Umbilical cord (tissue), 2 donors: ENCODE data around the gene CDH4. TPM values are rescaled to one million over a fixed set of nuclear protein-coding genes. Genes with fewer than 3 reads are reported as not detected.
"Not testable (repeated sequence)": the region's sequence is repeated elsewhere in the genome, so short reads cannot be mapped to it uniquely, and the experiment has no call there.

Experiments
- DNase-seq: peaks from one replicate; pipeline ENCODE4 v3.0.0-alpha.2; 2015; ENCODE audit warnings: low spot score
- total RNA-seq: library from RNA; depleted of rRNA; stranded (reverse); fragments of >200 nt; gene quantifications from one replicate; pipeline ENCODE4 v1.2.3, GENCODE V29; 2014; ENCODE audit warnings: low replicate concordance; ENCODE audit not compliant: insufficient read depth

Gene CDH4
- total RNA-seq, 1 donor from 2014 or later, result 0.48 TPM

- DNase-seq, result no peak
Observed at GRCh38 chr20:61253640-61254511, 1.8 kb downstream of the CDH4 start.

DNA sequence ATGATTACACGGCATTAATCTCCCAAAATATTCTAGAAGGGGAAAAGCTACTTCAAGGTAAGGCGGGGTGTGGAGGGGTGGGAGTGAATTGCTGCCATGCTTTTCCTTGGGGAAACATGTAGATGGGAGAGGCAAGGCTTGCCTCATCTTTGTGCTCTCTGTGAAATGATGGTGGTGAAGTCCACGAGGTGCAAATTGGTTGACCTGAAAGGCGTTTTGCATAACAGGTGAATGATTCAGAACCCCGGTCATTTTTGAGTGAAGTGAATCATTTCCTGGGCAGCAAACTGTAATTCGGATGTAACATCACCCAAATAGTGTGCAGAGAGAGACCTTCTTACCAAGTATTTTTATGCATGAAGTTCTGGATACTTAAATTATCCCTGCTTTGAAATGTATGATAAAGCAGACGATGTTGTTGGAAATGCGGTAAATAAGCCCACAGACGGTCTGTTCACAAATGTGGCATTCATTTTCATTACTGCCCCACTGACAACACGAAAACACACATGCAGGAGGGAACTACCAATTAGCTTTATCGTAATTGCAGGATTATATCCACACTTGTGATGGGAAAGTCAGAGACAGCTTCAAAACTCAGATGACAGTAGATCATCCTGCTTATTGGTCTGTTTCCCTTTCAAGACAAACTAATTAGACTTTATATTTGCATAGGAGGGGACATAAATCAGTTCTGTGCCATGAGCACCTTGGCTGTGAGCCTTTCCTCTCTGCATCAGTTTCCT lies 3.0 kb downstream of the CDH4 start:
- DNase-seq, result no peak

GRCh38 chr20:61256365-61256764 lies 4.3 kb downstream of the CDH4 start:
- DNase-seq, result no peak

- DNase-seq, result no peak
Observed at GRCh38 chr20:61256824-61257223, 4.8 kb downstream of the CDH4 start.

GRCh38 chr20:61257611-61258010 lies 5.5 kb downstream of the CDH4 start:
- DNase-seq, result no peak

DNA sequence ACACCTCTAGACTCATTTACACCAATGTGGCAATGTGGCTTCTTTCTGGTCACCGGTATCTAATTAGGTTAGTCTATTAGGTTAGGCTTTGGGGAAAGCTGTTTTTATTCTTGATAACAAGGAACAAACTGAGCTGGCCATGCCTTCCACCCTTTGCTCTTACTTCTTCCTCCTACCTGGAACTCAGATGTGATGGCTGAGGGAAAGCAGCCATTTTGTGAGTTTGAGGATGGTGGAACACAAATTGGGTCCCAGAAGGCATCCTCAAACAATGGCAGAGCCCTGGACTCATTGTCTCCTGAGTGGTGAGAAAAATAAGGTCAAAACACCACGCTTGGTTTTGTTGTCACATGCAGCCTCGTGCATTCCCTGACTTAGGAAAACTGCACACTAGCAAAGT lies 7.7 kb downstream of the CDH4 start:
- DNase-seq, result no peak

GRCh38 chr20:61260905-61261304 lies 8.8 kb downstream of the CDH4 start:
- DNase-seq, result no peak

- DNase-seq, result no peak
Observed at GRCh38 chr20:61262036-61262435, 10.0 kb downstream of the CDH4 start.

DNA sequence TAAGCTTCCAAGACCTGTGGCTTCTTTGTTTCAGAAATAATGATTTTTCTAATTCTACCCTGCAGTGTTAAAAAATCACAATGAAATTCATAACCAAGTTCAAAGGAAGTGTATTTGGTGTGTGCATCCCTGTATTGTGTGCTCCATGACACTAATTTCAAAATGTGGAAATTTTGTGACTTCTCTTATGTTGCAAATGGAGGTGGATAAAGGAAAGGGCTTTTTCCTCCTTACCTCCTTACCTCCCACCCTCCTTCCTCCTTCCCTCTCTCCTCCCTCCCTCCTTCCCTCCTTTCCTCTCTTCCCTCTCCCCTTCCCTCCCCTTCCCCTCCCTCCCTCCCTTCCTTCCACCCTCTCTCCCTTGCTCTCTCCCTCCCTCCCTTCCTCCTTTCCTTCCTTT lies 10.5 kb downstream of the CDH4 start:
- no peak for DNase-seq

- no peak for DNase-seq
Observed at GRCh38 chr20:61263084-61263695, 11.1 kb downstream of the CDH4 start.

DNA sequence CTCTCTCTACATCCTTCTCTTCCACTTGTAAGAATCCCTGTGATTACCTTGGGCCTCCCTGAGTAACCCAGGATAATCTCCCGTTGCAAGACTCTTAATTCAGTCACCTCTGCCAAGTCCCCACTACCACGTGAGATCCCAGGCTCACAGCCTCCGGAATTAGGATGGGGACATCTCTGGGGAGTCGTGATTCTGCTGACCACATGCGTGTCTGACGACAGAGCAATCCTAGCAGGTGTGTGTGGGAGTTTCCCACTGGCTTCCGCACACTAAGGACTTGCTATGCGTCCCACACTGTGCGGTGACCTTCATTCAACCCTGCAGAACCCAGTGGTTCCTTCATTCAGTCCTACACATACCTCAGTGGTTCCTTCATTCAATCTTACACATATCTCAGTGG lies 11.9 kb downstream of the CDH4 start:
- DNase-seq, result no peak

DNA sequence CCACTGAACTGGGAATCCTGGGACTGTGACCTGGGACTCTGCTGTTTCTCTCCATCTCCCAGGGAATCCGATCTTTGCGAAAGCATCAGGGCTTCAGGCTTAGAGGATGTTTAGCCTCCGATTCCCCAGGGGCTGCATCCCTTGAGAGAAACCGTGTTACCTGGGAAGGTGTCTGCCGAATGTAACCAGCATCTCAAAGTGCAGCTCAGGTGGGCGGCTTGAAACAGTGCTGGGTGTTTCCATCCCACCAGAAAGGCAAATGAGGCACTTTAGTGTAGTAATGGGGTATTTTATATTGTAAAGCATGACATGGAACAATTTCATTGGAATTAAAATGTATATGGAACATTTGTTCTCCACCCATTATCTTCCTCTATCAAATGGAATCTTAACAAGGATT lies 15.2 kb downstream of the CDH4 start:
- no peak for DNase-seq

DNA sequence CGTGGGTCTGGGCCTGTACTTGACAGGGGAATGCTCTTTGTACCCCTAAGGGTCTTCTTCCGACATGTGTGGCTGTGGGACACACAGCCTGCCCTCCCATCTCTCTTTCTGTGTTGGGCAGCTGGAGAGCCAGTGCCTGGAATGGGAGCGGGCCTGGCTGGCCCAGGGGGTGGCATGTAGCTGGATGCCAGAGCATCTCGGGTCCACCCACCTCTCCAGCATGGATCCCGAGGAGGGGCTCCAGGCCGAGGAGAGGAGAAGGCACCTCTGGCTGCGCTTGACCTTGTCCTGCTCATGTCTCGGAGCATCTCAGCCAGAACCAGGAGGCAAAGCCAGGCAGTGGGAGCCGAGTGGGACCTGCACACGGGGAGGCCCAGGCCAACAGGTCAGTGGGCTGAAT lies 16.0 kb downstream of the CDH4 start:
- DNase-seq, result no peak

DNA sequence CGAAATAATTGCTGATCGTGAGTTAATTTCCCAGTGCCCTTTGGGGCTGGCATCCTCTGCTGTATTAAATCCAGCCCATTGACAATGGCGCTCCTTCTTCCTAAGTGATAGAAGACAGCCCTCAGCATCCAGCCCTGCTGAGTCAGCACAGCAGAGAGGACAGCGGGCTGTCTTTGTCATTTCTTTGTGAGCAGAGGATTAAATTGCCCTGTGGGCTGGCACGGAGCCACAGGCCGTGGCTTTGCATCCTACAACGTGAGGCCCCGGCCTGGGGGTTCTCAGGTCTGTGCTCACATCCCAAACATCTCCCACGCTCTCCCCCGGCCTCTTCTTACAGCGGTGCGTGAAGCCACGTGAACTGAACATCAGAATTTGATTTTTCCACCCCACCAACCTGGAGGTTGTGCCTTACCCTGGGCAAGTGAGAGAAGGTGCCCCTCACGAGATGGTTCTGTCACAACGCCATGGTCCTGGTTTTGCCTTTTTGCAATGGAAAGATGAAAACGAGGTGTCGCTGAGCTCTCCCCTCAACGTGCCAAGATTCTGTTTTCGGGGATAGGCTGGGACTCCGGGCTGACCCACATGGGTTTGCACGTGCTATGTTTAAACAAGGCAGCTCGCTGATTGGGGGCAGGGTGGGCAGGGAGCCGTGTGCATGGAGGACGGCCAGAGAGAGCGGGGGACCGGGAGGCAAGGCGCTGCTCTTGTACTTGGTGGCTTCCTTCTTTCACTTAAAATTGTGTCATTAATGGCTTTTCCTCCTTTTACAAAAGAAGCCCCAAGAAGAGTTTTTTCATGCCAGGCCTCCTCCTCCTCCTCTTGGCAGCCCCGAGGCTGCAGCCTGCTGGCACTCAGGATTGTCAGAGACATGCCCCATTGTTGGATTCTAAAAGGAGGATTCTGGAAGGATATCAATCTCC lies 19.5 kb downstream of the CDH4 start:
- no peak for DNase-seq

GRCh38 chr20:61273024-61273423 lies 21.0 kb downstream of the CDH4 start:
- not testable (repeated sequence) for DNase-seq

- DNase-seq, result not testable (repeated sequence)
Observed at GRCh38 chr20:61273666-61274065, 21.6 kb downstream of the CDH4 start.

DNA sequence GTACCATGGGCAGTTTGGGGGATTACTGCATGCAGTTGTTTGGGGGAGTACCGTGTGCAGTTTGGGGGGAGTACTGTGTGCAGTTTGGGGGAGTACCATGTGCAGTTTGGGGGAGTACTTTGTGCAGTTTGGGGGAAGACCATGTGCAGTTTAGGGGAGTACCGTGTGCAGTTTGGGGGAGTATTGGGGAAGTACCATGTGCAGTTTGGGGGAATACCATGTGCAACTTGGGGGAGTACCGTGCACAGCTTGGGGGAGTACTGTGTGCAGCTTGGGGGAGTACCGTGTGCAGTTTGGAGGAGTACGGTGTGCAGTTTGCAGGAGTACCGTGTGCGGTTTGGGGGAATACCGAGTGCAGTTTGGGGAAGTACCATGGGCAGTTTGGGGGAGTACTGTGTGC lies 22.3 kb downstream of the CDH4 start:
- DNase-seq, result no peak

- no peak for DNase-seq
Observed at GRCh38 chr20:61278296-61278695, 26.2 kb downstream of the CDH4 start.

DNA sequence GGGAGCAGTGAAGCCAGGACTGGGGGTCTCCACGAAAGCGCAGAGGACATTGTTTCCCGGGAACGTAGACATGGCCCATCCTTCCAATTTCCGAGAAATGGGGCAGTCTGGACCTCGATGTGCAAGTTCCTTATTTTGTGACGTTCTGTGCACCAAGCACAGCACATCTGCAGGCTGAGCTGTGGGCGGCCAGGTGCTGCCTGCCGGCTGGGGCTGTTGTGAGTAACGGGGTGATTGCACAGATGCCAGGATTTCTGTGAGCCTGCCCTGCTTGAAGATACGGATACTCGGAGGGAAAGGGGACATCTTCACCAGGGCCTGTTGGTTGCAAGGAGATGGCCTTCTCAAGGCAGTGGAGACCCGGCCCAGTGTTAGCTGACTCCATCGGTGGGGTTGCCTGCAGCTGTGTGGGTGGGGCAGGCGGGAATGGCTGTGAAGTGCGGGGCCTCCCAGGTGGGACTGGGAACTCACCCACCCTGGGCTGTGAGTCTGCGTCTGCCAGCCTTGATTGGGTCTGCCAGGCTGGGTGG lies 27.6 kb downstream of the CDH4 start:
- DNase-seq, result no peak

DNA sequence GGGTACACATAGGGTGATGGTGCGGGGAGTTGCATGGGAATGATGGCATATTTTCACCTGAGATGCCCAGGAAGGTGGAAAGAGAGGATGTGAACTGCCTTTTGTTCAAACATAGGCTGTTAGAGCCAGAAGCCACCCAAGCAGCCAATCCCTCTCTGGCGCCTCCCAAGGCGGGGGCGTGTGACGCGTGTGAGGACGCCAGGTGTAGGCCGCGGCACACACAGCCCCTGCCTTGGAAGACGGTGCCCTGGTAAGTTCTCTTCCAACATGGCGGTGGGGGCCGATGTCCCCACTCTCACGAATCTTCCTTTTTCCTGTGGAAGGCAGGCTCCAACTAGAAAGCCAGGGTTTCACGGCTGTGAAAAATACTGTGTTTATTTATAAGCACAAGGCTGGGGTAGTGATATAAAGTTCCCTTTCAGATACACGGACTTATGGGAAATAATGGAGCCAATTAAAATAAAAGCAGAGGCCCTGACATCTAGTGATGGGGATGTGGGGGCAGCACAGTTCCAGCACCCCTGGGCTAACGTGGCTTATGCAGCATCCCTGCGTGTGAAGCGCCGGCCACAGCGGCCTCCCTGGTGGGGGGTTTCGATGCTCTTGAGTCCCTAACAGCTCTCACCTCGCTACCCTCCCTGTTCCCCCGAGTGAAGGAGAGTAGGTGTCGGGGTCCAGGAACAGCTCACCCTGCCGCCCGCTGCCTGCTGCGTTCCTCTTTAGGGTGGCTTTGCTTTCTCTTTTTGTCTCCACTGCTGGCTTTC lies 28.3 kb downstream of the CDH4 start:
- no peak for DNase-seq
